ENCODE results near the gene RAET1L.
"Not testable (repeated sequence)": the region's sequence is repeated elsewhere in the genome, so short reads cannot be mapped to it uniquely, and the experiment has no call there.

The RAET1L gene, protein sequence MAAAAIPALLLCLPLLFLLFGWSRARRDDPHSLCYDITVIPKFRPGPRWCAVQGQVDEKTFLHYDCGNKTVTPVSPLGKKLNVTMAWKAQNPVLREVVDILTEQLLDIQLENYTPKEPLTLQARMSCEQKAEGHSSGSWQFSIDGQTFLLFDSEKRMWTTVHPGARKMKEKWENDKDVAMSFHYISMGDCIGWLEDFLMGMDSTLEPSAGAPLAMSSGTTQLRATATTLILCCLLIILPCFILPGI

DNA sequence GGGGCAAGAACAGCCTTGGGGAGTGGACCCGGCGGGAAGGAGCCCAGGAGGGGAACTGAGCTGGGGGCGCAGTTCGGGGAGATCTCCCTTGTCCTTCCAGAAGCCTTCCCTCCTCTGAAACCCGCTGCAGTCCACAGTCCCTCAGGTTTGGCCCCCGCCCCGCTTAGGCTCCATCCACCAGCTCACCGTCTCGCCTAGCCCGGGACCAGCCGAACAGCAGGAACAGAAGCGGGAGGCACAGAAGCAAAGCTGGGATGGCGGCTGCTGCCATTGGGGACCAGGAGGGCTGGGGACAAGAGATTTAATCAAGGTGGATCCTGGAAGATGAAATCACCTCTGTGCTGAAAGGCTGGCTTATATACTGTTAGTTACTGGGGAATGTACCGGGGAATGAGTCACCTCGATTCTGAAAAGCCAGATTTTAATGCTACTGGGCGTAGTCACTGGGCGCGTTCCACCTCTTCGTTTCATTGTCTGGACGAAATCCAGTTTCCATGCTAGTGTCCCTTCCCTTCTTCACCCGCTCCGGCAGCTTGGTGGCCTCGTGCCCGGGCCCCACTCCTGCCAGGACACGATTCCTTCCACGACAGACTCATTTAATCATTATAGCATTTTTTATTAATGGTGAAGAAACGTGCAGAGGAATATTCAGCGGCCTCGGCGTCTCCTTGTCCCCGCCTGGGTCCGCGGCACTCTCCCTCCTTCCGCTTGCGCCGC lies at the start of gene RAET1L:
TSS of gene RAET1L (minus strand) at position 332 of the 717 bp plus-strand sequence. CDS start at position 271, 61 bp downstream.
- H3K9me3 ChIP-seq (ENCODE audit: control insufficient read depth, low read depth, low read length), result no peaks in the 10 kb centered on the region
- no peak within 1 kb of the TSS for H3K9ac ChIP-seq (ENCODE audit: low read length)
- H3K4me3 ChIP-seq (ENCODE audit: low read length), result no peak within 1 kb of the TSS
- no peak within 1 kb of the TSS for H3K27ac ChIP-seq (ENCODE audit: low read length)
- no peaks in the 10 kb centered on the region for H3K36me3 ChIP-seq (ENCODE audit: control insufficient read depth, low read depth, low read length)
- no peaks in the 10 kb centered on the region for H3K27me3 ChIP-seq (ENCODE audit: control insufficient read depth, insufficient read depth, low read length)
- H3K4me1 ChIP-seq (ENCODE audit: control insufficient read depth, low read depth, low read length), result no peaks in the 10 kb centered on the region

GRCh38 chr6:150075034-150075421 lies 49.7 kb upstream of the RAET1L start:
- Histone ChIP-seq H3K36me3 (ENCODE audit: control insufficient read depth, low read depth, low read length) (no peaks in the 10 kb centered on the region), H3K4me3 (ENCODE audit: low read length) (no peak overlapping the region), H3K9me3 (ENCODE audit: control insufficient read depth, low read depth, low read length) (no peaks in the 10 kb centered on the region), H3K27me3 (ENCODE audit: control insufficient read depth, insufficient read depth, low read length) (peaks cover 5% of the 10 kb centered on the region), H3K9ac (ENCODE audit: low read length) (no peak overlapping the region), H3K27ac (ENCODE audit: low read length) (no peak overlapping the region), H3K4me1 (ENCODE audit: control insufficient read depth, low read depth, low read length) (peaks cover 3% of the 10 kb centered on the region)

GRCh38 chr6:150074396-150075033 lies 49.2 kb upstream of the RAET1L start:
- H3K4me1 ChIP-seq (ENCODE audit: control insufficient read depth, low read depth, low read length); H3K9me3 ChIP-seq (ENCODE audit: control insufficient read depth, low read depth, low read length); H3K27ac ChIP-seq (ENCODE audit: low read length); H3K36me3 ChIP-seq (ENCODE audit: control insufficient read depth, low read depth, low read length); H3K4me3 ChIP-seq (ENCODE audit: low read length); H3K27me3 ChIP-seq (ENCODE audit: control insufficient read depth, insufficient read depth, low read length); H3K9ac ChIP-seq (ENCODE audit: low read length): not testable (repeated sequence)

- H3K4me3 ChIP-seq (ENCODE audit: low read length), result no peak overlapping the region
Observed at GRCh38 chr6:150072201-150072600, 46.9 kb upstream of the RAET1L start.

DNA sequence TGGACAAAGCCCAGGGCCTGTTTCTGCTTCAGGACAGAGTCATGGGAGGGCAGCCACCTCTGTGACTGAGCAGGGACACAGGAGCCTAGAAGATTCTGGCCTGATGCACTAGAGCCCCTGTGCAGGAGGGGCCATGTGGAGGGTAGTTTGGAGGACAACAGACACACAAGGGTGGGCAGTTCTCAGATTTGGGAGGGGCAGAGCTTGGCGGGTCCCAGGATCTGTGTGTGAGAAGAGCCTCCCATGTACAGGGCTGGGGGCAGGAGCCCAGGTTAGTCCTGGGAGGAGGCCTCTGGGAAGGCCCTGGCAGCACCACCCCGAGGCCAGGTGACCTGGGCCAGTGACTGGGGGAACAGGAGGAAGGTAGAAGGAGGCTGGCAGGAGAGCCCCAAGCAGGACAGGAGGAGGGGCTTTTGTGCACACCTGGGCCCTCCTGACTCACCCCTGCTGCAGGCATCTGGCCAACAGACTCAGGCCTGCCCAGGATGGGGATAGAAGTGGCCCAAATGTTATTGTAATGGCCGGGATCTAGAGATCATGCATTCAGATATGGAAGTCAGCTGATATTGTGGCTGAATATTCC lies 45.0 kb upstream of the RAET1L start:
- Histone ChIP-seq H3K4me3 (ENCODE audit: low read length) (no peak overlapping the region), H3K9me3 (ENCODE audit: control insufficient read depth, low read depth, low read length) (no peaks in the 10 kb centered on the region), H3K4me1 (ENCODE audit: control insufficient read depth, low read depth, low read length) (no peaks in the 10 kb centered on the region), H3K36me3 (ENCODE audit: control insufficient read depth, low read depth, low read length) (no peaks in the 10 kb centered on the region), H3K27me3 (ENCODE audit: control insufficient read depth, insufficient read depth, low read length) (peaks cover 23% of the 10 kb centered on the region), H3K27ac (ENCODE audit: low read length) (no peak overlapping the region), H3K9ac (ENCODE audit: low read length) (no peak overlapping the region)

More at GRCh38 chr6:150072201-150072600, 46.9 kb upstream of the RAET1L start:
- Histone ChIP-seq H3K9me3 (ENCODE audit: control insufficient read depth, low read depth, low read length) (no peaks in the 10 kb centered on the region), H3K36me3 (ENCODE audit: control insufficient read depth, low read depth, low read length) (no peaks in the 10 kb centered on the region), H3K9ac (ENCODE audit: low read length) (no peak overlapping the region), H3K27me3 (ENCODE audit: control insufficient read depth, insufficient read depth, low read length) (peaks cover 23% of the 10 kb centered on the region), H3K27ac (ENCODE audit: low read length) (no peak overlapping the region), H3K4me1 (ENCODE audit: control insufficient read depth, low read depth, low read length) (peaks cover 3% of the 10 kb centered on the region)

- H3K27me3 ChIP-seq (ENCODE audit: control insufficient read depth, insufficient read depth, low read length), result peaks cover 23% of the 10 kb centered on the region
Observed at GRCh38 chr6:150069706-150070105, 44.4 kb upstream of the RAET1L start.

DNA sequence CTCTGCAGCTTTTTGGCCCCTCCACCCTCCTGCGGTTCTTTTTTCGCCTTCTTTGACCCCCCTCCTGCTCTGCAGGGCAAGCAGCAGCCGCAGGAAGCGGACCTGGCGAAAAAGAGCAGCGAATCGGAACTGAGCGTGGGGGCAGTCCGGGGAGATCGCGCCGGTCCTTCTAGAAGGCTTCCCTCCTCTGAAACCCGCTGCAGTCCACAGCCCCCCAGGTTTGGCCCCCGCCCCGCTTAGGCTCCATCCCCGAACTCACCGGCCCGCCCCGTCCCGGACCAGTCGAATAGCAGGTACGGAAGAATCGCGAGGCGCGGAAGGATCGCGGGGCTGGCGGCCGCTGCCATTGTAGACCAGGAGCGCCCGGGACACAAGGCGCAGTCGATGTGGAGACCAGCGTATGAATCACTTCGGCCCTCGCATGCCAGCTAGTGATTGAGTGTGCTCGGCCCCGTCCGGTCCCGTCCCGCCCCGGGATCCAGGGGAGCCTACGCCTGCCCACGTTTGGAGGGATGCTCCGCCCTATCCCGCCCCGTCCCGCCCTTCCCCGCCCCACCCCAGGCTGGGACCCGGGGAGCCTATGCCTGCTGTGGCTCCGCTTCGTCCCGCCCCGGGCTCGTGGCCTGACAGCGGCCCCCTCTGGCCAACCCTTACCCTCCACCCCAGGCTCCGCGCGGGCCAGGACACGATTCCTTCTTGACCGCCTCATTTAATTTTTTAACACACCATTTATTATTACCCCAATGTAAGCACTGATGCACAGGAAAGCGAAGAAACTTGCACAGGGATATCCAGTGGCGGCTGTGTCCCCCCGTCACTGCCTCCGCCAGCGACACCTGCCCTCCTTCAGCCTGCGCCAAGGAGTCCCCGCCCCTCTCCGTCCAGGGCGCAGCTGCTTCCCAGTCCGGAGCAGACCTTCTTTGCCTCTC lies 43.7 kb upstream of the RAET1L start, which contains the start of gene ULBP3:
TSS of gene ULBP3 (minus strand) at position 402 of the 929 bp plus-strand sequence. CDS start at position 347, 55 bp downstream.
- H3K27ac ChIP-seq (ENCODE audit: low read length), result no peak within 1 kb of the TSS
- H3K9me3 ChIP-seq (ENCODE audit: control insufficient read depth, low read depth, low read length), result no peaks in the 10 kb centered on the region
- H3K9ac ChIP-seq (ENCODE audit: low read length), result peak within 1 kb of the TSS; percentile 24
- H3K27me3 ChIP-seq (ENCODE audit: control insufficient read depth, insufficient read depth, low read length), result peaks cover 23% of the 10 kb centered on the region
- H3K4me3 ChIP-seq (ENCODE audit: low read length), result peak within 1 kb of the TSS; percentile 58
- no peaks in the 10 kb centered on the region for H3K36me3 ChIP-seq (ENCODE audit: control insufficient read depth, low read depth, low read length)
- H3K4me1 ChIP-seq (ENCODE audit: control insufficient read depth, low read depth, low read length), result no peaks in the 10 kb centered on the region

More at GRCh38 chr6:150069706-150070105, 44.4 kb upstream of the RAET1L start:
- Histone ChIP-seq H3K4me3 (ENCODE audit: low read length) (no peak overlapping the region), H3K9ac (ENCODE audit: low read length) (no peak overlapping the region), H3K27ac (ENCODE audit: low read length) (no peak overlapping the region), H3K9me3 (ENCODE audit: control insufficient read depth, low read depth, low read length) (no peaks in the 10 kb centered on the region), H3K4me1 (ENCODE audit: control insufficient read depth, low read depth, low read length) (no peaks in the 10 kb centered on the region), H3K36me3 (ENCODE audit: control insufficient read depth, low read depth, low read length) (no peaks in the 10 kb centered on the region)

- no peaks in the 10 kb centered on the region for H3K9me3 ChIP-seq (ENCODE audit: control insufficient read depth, low read depth, low read length)
- H3K27me3 ChIP-seq (ENCODE audit: control insufficient read depth, insufficient read depth, low read length), result peaks cover 23% of the 10 kb centered on the region
- no peaks in the 10 kb centered on the region for H3K36me3 ChIP-seq (ENCODE audit: control insufficient read depth, low read depth, low read length)
- no peak overlapping the region for H3K27ac ChIP-seq (ENCODE audit: low read length)
- peak overlapping the region; percentile 58 for H3K4me3 ChIP-seq (ENCODE audit: low read length)
- no peaks in the 10 kb centered on the region for H3K4me1 ChIP-seq (ENCODE audit: control insufficient read depth, low read depth, low read length)
- peak overlapping the region; percentile 24 for H3K9ac ChIP-seq (ENCODE audit: low read length)
Observed at GRCh38 chr6:150068151-150068550, 42.8 kb upstream of the RAET1L start.

DNA sequence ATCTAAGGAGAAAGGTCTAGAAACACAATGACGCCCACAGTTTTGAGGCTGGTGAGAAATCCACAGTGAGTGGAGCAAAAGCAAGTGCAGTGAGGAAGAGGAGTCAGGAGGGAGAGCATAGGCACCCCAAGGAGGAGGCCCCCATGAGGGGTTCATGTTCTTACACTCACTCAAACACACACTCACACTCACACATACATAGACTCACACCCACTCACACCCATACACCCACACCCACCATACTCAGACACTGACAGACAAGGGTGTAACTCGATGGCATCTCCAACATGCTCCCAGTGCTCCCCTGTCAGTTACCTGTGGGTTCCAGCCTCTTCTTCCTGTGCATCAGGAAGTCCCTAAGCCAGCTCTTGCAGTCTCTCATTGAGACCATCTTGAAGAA lies 39.8 kb upstream of the RAET1L start:
- no peaks in the 10 kb centered on the region for H3K9me3 ChIP-seq (ENCODE audit: control insufficient read depth, low read depth, low read length)
- no peaks in the 10 kb centered on the region for H3K4me1 ChIP-seq (ENCODE audit: control insufficient read depth, low read depth, low read length)
- no peak overlapping the region for H3K4me3 ChIP-seq (ENCODE audit: low read length)
- no peak overlapping the region for H3K9ac ChIP-seq (ENCODE audit: low read length)
- peaks cover 19% of the 10 kb centered on the region for H3K27me3 ChIP-seq (ENCODE audit: control insufficient read depth, insufficient read depth, low read length)
- no peak overlapping the region for H3K27ac ChIP-seq (ENCODE audit: low read length)
- no peaks in the 10 kb centered on the region for H3K36me3 ChIP-seq (ENCODE audit: control insufficient read depth, low read depth, low read length)

GRCh38 chr6:150063640-150064039 lies 38.3 kb upstream of the RAET1L start:
- H3K4me3 ChIP-seq (ENCODE audit: low read length), result no peak overlapping the region
- no peak overlapping the region for H3K9ac ChIP-seq (ENCODE audit: low read length)
- no peak overlapping the region for H3K27ac ChIP-seq (ENCODE audit: low read length)
- peaks cover 14% of the 10 kb centered on the region for H3K27me3 ChIP-seq (ENCODE audit: control insufficient read depth, insufficient read depth, low read length)
- no peaks in the 10 kb centered on the region for H3K9me3 ChIP-seq (ENCODE audit: control insufficient read depth, low read depth, low read length)
- no peaks in the 10 kb centered on the region for H3K36me3 ChIP-seq (ENCODE audit: control insufficient read depth, low read depth, low read length)
- no peaks in the 10 kb centered on the region for H3K4me1 ChIP-seq (ENCODE audit: control insufficient read depth, low read depth, low read length)

All from iPS-18a (cell line).